Fibroblast of skin of right biceps (primary cell): ENCODE data around the gene DNALI1.
"Not testable (repeated sequence)": the region's sequence is repeated elsewhere in the genome, so short reads cannot be mapped to it uniquely, and the experiment has no call there.

ENCODE experiments used
- DNase-seq: peaks from one replicate; pipeline ENCODE4 v3.0.0-alpha.2; 2013

Gene DNALI1

GRCh38 chr1:37557402-37557801 lies 662 bp downstream of the DNALI1 start:
- DNase-seq = no peak

GRCh38 chr1:37558411-37558810 lies 1.7 kb downstream of the DNALI1 start:
- no peak for DNase-seq

- DNase-seq = no peak
Measured at GRCh38 chr1:37559080-37559479, 2.3 kb downstream of the DNALI1 start.

- DNase-seq = not testable (repeated sequence)
Measured at GRCh38 chr1:37559957-37560379, 3.2 kb downstream of the DNALI1 start.

DNA sequence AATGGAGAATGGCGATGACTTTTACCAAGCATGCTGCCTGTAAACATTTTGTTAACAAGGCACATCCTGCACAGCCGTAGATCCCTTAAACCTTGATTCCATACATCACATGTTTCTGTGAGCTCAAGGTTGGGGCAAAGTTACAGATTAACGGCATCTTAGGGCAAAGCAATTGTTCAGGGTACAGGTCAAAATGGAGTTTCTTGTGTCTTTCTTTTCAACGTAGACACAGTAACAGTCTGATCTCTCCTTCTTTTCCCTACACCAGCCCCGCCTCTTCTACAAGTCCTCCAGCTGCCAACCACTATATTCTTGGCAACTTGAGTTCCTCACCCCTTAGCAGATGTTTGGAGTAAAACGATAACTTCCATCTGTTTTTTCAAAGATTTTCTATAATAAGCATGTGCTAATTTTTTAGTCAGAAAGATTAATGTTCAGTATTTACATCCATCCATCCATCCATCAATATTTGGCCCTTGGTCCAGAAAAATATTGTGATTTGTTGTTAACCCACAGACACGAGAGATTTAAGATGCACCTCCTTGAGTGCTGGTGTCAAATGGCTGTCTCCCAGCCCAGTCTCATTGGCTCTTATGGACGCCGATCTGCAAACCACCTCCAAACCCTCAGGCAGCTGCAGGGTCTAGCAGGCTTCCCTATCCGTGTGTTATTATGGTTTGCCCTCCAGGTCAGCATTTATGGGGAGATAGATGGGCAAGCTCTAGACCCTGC lies 3.8 kb downstream of the DNALI1 start:
- no peak for DNase-seq

GRCh38 chr1:37561133-37562132 lies 4.7 kb downstream of the DNALI1 start:
- peak; percentile 49 for DNase-seq

DNA sequence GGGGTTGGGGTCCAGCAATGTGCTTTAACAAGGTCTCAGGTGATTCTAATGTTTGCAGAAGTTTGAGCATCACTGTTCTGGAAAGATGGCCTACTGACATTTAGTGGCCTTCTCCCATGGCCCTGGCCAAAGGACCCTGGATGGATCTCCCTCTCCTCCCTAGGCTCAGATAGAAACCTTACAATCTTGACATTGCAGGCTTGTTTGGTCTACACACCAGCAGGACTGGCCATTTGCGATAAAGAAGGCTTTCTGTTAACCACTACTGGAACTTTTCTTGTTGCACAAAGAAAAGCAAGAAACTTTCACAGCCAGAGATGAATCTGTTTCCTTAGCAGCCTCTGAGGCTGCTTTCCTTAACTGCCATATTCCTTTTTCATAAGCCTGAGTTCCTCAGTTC lies 6.2 kb downstream of the DNALI1 start:
- no peak for DNase-seq

- DNase-seq = no peak
Measured at GRCh38 chr1:37564892-37565291, 8.2 kb downstream of the DNALI1 start.

DNA sequence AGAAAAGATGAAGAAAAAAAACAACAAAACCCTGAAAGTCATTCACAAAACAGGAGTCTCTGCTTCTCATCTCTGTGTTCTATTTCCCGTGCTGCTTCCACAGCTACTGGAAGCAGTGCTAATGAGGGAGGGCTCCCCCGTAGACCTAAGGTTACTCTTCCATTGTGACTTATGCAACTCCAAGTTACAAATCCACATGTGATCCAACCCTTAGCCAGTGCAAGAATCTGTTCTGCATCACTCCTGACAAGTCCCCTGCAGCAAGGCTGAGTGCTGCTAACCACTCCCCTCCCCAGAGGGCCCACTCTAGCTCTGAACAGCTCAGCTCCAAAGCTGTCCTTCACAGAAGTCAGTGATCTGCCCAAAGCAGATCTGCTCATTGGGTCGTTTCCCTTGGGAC lies 10.3 kb downstream of the DNALI1 start:
- DNase-seq = no peak

DNA sequence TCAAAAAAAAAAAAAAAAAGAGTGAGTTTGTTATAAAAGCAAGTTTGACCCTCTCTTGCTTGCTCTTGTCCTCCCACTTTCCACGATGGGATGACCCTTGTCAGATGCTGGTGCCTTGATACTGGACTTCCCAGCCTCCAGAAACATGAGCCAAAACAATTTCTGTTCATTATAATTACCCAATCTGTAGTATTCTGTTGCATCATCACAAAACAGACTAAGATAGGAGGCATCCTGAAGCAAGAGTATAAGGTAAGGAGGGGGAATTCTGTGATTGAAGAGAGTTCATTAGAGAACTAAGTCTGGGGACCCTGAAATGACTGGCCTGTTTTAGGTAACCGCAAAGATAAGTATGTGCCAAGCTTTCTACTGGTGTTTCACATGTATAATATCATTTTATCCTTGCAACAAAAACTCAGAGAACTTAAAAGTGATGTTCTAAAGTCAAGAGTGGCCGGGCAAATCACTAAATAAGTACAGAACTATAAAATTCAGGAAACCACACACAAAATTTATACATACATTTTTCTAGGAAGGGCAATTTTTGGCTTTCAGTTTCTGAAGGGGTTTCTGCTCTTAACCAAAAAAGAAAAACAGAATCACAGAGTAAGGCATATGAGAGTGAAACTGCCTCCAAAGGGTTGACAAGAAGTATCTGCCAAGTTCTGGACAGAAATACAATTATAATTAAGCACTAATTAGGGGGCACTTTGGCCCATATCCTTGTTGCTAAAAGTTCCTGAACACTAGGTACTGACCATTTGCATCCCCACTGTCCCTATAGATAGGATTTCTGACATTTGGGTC lies 14.0 kb downstream of the DNALI1 start:
- DNase-seq = no peak

DNA sequence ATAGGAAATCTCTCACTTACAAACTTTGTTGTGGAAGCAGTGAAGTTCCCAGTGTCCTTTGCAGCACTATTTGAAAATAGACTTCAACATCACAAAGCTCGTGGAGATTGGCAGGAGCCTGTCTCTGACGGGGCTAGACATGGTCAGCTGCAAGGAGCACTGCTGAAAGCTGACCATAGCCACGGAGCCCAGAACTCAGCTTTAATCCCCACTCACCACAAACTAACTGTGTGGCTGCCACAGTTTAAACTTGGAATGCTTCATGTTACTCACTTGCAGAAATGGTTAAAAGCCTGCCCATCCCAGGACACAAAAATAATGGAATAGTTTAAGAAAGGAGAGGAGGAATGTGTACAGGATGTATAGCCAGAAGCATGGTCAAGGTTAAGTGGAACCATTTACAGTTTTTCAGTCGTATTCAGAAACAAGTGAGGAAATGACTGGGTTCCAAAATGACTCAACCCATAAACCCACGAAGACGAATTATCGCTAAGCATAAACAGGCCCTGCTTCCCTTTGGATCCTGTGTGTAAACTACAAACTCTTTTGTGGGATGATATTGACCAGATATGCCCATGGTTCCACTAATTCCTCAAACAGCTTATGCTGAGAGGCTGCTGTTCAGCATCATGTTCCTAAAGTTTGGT lies 18.2 kb downstream of the DNALI1 start:
- peak; percentile 84 for DNase-seq

GRCh38 chr1:37575692-37576091 lies 19.0 kb downstream of the DNALI1 start:
- peak; percentile 54 for DNase-seq

DNA sequence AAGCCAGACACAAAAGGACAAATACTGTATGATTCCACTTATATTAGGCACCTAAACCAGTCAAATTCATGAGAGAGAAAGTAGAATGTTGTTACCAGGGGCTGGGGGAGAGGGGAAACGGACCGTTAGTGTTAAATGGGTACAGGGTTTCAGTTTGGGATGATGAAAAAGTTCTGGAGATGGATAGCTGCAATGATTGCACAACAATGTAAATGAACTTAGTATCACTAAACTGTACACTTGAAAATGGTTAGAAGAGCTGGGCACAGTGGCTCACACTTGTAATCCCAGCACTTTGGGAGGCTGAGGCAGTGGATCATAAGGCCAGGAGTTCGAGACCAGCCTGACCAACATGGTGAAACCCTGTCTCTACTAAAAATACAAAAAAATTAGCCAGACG lies 27.8 kb downstream of the DNALI1 start:
- not testable (repeated sequence) for DNase-seq

GRCh38 chr1:37588939-37589338 lies 32.2 kb downstream of the DNALI1 start:
- no peak for DNase-seq

DNA sequence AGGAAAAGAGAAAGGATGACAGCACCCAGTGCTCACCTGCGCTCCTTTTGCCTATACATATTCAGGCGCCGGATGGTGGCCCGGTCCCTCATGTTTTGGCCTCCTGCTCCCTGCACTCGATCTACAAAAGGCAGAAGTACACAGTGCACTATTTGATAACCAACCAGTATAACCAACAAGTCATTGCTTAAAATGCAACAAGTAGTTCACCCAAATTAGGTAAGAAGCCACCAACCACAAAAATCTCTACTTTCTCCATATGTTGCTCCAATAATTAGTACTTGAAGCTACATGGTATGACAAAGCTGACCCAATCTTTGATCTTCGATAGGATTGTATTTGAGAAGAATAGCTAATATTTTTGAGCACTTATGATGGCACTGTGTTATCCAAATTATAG lies 37.0 kb downstream of the DNALI1 start:
- no peak for DNase-seq

DNA sequence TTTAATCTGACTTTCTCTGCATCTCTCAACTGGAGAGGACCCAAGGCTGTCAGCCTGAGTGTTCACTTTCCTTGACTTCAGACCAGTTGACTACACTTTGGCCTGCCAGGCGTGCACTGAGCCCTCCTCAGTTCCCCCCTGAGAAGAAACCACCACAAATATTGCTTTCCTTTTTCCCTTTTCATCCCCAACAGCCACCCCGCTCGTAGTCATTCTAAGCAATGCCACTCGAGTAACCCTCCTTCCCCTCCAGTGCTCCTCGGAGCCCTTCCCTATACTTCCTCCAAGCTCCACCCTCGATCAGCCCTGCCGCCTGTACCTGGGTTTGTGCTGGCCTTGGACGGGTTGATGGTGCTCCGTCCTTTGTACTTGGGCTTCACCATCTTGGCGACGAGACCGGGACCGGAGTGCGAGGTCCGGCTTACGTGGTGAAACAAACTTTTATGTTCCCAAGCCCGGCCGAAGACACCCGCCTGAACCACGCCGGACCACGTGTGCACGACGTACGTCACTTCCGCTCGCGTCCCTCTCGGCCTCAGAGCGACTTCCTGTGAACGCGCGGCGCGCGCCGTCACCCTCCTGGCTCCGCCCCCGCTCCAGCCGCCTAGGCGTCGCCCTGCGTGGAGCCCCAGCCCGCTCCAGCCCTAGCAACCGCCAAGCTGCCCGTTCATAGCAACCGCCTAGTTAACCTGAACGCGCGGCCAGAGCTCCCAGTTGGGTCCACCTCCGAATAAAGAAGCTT lies 38.9 kb downstream of the DNALI1 start, which contains the start of gene GNL2:
Gene GNL2 (minus strand): TSS at position 498 of the 742 bp plus-strand sequence. CDS start 115 bp downstream, at position 383.
- DNase-seq = peak; percentile 95

DNA sequence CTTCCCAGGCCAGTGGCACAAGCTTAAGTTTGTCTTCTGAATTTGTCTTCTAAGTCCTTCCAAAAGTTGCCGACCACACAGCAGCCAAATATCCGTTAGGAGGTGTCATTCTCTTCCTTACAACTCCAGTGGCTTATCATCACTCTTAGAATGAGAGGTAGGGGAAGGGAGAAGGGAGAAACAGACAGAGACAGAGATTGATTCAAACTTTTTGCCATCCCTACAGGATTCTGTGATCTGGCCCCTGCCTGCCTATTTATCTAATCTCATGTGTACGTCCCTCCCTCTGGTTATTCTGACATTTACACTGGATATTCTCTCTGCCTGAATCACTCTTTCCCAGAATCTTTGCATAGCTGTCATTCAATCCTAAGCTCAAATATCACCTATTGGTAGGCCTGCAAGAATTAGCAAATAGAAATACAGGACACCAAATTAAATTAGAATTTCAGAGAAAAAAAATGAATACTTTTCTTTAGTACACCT lies 39.5 kb downstream of the DNALI1 start:
- DNase-seq = no peak

DNA sequence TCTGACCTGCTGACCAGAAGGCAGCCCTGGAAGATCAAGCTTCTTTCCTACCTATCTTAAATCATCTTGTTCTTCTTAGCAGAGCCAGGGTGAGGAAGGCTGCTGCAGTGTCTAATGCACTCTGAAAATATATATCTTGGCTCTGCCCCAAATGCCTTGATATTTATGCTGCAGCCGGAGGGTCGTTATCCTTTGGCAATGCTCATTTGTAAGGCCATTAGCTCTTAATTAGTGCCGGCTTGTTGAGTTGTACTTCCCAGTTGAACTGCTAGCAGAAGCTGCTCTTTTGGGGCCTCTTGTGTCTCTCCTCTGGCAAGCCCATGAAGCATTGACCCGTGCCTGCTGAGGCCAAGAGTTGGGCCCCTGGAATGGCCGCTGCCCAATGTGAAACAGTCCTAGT lies 43.2 kb downstream of the DNALI1 start:
- DNase-seq = no peak

DNA sequence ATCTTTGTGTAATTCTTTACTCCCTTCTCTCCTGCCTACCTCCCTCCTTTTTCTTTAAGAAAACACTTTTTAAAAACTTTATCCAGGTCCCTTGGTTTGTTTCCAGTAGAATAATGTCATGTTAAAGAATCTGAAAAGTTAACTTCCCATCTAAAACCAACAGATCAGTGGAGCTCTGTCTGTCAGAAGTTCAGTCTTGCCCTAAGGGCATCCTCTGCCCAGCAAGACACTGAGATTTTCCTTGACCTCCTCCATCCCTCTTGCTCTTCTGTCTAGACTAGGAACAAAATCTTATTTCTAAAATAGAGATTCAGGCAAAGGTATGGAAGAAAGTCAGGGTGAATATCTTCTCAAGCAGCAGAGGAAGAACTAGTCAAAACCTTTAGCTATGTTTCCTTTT lies 44.7 kb downstream of the DNALI1 start:
- DNase-seq = no peak

DNA sequence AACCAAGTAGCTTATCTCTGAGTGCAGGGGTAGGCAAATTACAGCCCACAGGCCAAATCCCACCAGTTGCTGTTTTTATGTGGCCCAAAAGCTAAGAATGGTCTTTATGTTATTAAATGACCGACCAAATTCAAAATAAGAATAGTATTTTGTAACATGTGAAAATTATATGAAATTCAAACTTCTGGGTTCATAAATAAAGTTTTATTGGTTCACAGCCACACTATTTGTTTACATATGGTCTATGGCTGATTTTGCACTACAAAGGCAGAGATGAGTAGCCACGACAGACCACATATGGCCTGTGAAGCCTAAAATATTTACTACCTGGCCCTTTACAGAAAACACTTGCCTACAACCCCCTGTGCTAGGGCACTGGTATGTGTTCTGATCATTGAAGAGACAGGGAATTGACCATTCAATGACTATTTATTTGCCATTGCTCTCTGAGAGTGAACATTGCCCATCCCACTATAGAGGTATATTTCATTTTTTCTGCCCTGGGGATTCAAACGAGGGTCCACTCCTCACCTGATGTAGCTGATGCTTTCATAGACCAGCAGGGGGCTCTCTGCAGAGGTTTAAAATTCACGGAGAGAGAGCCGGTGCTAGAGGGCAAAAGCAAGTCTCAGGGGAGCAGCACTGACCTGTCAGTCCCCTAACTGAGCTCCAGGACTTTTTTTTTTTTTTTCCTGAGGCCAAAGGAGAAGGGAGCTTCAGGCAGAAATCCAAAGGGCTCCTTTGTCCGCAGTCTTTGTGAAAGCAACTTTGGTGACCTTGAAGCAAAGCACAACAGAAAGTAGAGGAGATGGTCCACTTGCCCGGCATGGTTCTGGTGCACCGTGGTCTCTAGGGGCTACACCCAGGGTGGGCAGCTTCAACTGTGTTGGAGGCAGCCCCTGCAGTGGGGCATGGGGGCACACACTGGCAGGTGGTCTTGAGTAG lies 46.3 kb downstream of the DNALI1 start:
- peak; percentile 30 for DNase-seq
